ENCODE results near the gene HERC4. TPM values are rescaled to one million over a fixed set of nuclear protein-coding genes. Genes with fewer than 3 reads are reported as not detected.
"Not testable (repeated sequence)": the region's sequence is repeated elsewhere in the genome, so short reads cannot be mapped to it uniquely, and the experiment has no call there.

HERC4 gene
- total RNA-seq, 1 experiment from 2014 or later = 95.2 TPM

- Mint-ChIP-seq H3K27me3 (ENCODE audit: unreplicated experiment) (no peaks in the 10 kb centered on the region), H3K9me3 (ENCODE audit: low read depth, unreplicated experiment) (no peaks in the 10 kb centered on the region), H3K4me1 (ENCODE audit: low read depth, unreplicated experiment) (peaks cover 24% of the 10 kb centered on the region), H3K36me3 (ENCODE audit: insufficient read depth, unreplicated experiment) (peaks cover 54% of the 10 kb centered on the region), H3K4me3 (ENCODE audit: low read depth, unreplicated experiment) (no peak overlapping the region), H3K27ac (ENCODE audit: unreplicated experiment) (no peak overlapping the region)
- BruUV-seq (replicated peaks) = no TSS peak
- intact Hi-C loops (cut with micrococcal nuclease; ENCODE audit: unreplicated experiment) = no loop called here
- no peak for TF ChIP-seq CTCF (IDR thresholded peaks at IDR 0.05; ENCODE audit: unreplicated experiment)
- CTCF ChIA-PET = interaction anchor here (0.6 kb wide), 1 partner anchor 200 kb away, joined by 3 read pairs; no protein-coding TSS in a partner anchor
- no peak for DNase-seq
Measured at GRCh38 chr10:67976292-67977245, 98.5 kb downstream of the HERC4 start.

GRCh38 chr10:67975871-67976270 is 99.2 kb downstream of the HERC4 start:
- H3K27ac Mint-ChIP-seq (ENCODE audit: unreplicated experiment) = no peak overlapping the region
- CTCF ChIA-PET = interaction anchor here (0.7 kb wide), 1 partner anchor 124 kb away, joined by 4 read pairs; no protein-coding TSS in a partner anchor

GRCh38 chr10:67971311-67971710 is 103.8 kb downstream of the HERC4 start:
- peaks cover 52% of the 10 kb centered on the region for H3K36me3 Mint-ChIP-seq (ENCODE audit: insufficient read depth, unreplicated experiment)
- CTCF ChIA-PET = no interaction called here
- no TSS peak for BruUV-seq (replicated peaks)
- H3K27ac Mint-ChIP-seq (ENCODE audit: unreplicated experiment) = no peak overlapping the region
- H3K4me3 Mint-ChIP-seq (ENCODE audit: low read depth, unreplicated experiment) = no peak overlapping the region
- no peak for DNase-seq
- H3K4me1 Mint-ChIP-seq (ENCODE audit: low read depth, unreplicated experiment) = no peaks in the 10 kb centered on the region
- H3K27me3 Mint-ChIP-seq (ENCODE audit: unreplicated experiment) = no peaks in the 10 kb centered on the region
- intact Hi-C loops (cut with micrococcal nuclease; ENCODE audit: unreplicated experiment) = no loop called here
- peaks cover 5% of the 10 kb centered on the region for H3K9me3 Mint-ChIP-seq (ENCODE audit: low read depth, unreplicated experiment)
- TF ChIP-seq CTCF (IDR thresholded peaks at IDR 0.05; ENCODE audit: unreplicated experiment) = no peak

More at GRCh38 chr10:67975871-67976270, 99.2 kb downstream of the HERC4 start:
- intact Hi-C loops (cut with micrococcal nuclease; ENCODE audit: unreplicated experiment) = no loop called here
- Mint-ChIP-seq H3K36me3 (ENCODE audit: insufficient read depth, unreplicated experiment) (peaks cover 60% of the 10 kb centered on the region), H3K4me3 (ENCODE audit: low read depth, unreplicated experiment) (no peak overlapping the region), H3K27me3 (ENCODE audit: unreplicated experiment) (no peaks in the 10 kb centered on the region), H3K9me3 (ENCODE audit: low read depth, unreplicated experiment) (no peaks in the 10 kb centered on the region), H3K4me1 (ENCODE audit: low read depth, unreplicated experiment) (peaks cover 17% of the 10 kb centered on the region)
- DNase-seq = no peak
- TF ChIP-seq CTCF (IDR thresholded peaks at IDR 0.05; ENCODE audit: unreplicated experiment) = no peak
- BruUV-seq (replicated peaks) = TSS peak; percentile 8

- CTCF ChIA-PET = no interaction called here
- no peak overlapping the region for H3K27ac Mint-ChIP-seq (ENCODE audit: unreplicated experiment)
Measured at GRCh38 chr10:67969875-67970274, 105.2 kb downstream of the HERC4 start.

GRCh38 chr10:67966035-67966434 is 109.0 kb downstream of the HERC4 start:
- H3K9me3 Mint-ChIP-seq (ENCODE audit: low read depth, unreplicated experiment); DNase-seq; CTCF ChIA-PET; intact Hi-C loops (cut with micrococcal nuclease; ENCODE audit: unreplicated experiment); H3K27me3 Mint-ChIP-seq (ENCODE audit: unreplicated experiment); H3K4me3 Mint-ChIP-seq (ENCODE audit: low read depth, unreplicated experiment); H3K4me1 Mint-ChIP-seq (ENCODE audit: low read depth, unreplicated experiment); BruUV-seq (replicated peaks); H3K27ac Mint-ChIP-seq (ENCODE audit: unreplicated experiment): not testable (repeated sequence)
- peaks cover 20% of the 10 kb centered on the region for H3K36me3 Mint-ChIP-seq (ENCODE audit: insufficient read depth, unreplicated experiment)

More at GRCh38 chr10:67969875-67970274, 105.2 kb downstream of the HERC4 start:
- Mint-ChIP-seq H3K4me3 (ENCODE audit: low read depth, unreplicated experiment) (no peak overlapping the region), H3K9me3 (ENCODE audit: low read depth, unreplicated experiment) (peaks cover 5% of the 10 kb centered on the region), H3K27me3 (ENCODE audit: unreplicated experiment) (no peaks in the 10 kb centered on the region), H3K4me1 (ENCODE audit: low read depth, unreplicated experiment) (no peaks in the 10 kb centered on the region), H3K36me3 (ENCODE audit: insufficient read depth, unreplicated experiment) (peaks cover 39% of the 10 kb centered on the region)
- intact Hi-C loops (cut with micrococcal nuclease; ENCODE audit: unreplicated experiment) = no loop called here
- BruUV-seq (replicated peaks) = no TSS peak
- DNase-seq = no peak
- no peak for TF ChIP-seq CTCF (IDR thresholded peaks at IDR 0.05; ENCODE audit: unreplicated experiment)

Data from Calu3 (cell line).